SH-SY5Y (cell line): Measurements from ENCODE around the gene COPS8.

Experiments used
- GATA2 ChIP-seq: IDR thresholded peaks from 2 replicates; pipeline ENCODE4 v1.6.1; 2011; ENCODE audit warnings: mild to moderate bottlenecking, low read depth, low read length
- GATA3 ChIP-seq: IDR thresholded peaks from 2 replicates; pipeline ENCODE4 v1.6.1; 2011; ENCODE audit warnings: low read depth, mild to moderate bottlenecking, low read length, moderate library complexity

GRCh38 chr2:237132799-237133198, 47.1 kb downstream of the COPS8 start:
- no peak for TF ChIP-seq GATA3
- TF ChIP-seq GATA2: no peak
